GM15510 (cell line): ENCODE results near the gene COL23A1.

Experiments
- POLR2A ChIP-seq: IDR thresholded peaks from 3 replicates; pipeline ENCODE4 v1.6.1; 2011; ENCODE audit warnings: borderline replicate concordance; ENCODE audit not compliant: insufficient read length; ENCODE audit errors: extremely low read depth

COL23A1 gene

DNA sequence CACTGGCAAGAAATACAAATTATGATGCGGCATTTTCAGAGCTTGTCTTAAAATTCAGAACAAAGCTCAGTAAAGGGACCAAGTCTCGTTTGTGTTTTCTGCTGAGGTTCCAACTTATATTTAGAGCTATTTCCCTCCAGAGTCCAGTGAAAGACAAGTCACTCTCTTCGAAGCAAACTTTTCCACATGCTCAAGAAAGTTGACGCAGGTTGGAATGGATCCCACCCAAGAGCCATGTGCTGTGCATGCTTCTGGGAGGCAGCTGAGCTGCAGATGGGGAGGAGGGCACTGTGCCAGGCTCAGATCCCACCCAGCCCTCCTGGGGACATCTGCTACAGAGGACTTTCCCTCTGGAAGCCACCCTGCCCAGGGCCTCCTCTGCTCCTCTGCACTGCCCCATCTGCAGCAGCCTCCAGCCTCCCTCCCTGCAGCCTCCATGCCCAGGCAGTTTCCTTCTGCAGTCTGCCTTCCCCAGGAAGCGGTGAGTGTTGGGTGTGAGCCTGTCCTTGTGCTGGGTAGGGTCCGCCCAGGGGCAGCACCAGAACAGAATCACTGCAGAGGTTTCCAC lies 75.3 kb downstream of the COL23A1 start:
- TF ChIP-seq POLR2A = no peak

- no peak for TF ChIP-seq POLR2A
Measured at GRCh38 chr5:178511172-178511571, 79.0 kb downstream of the COL23A1 start.

GRCh38 chr5:178509491-178510057 lies 80.6 kb downstream of the COL23A1 start:
- no peak for TF ChIP-seq POLR2A

- no peak for TF ChIP-seq POLR2A
Measured at GRCh38 chr5:178507151-178507932, 82.9 kb downstream of the COL23A1 start.

- TF ChIP-seq POLR2A = no peak
Measured at GRCh38 chr5:178505639-178506407, 84.4 kb downstream of the COL23A1 start.

DNA sequence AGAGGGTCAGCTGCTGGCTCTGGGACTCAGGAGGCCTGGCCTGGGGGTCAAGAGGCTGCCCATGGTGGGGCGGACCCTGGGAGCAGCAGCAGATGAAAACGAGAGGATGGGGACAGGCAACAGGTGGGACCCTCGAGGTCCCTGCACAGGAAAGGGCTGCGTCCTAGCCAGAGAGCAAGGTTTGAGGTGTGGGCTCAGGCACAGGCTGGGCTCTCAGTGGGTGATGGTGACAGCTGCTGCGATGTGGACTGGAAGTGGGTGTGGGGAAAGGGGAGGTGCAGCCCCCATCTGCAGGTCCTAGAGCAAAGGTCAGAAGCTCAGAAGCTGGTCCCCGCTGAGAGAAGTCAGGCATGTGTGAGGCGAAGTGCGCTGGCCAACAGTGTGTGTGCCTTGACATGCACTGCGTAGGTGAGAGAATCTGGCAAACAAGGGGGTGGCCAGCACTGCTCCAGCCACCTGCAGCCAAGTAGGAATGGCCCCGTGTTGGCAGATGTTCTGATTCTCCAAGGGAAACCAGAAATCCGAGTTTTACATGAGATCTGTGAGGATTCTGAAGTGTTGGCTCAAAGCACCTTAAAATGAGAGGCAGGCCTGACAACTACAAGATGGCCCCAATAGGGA lies 85.7 kb downstream of the COL23A1 start:
- TF ChIP-seq POLR2A = no peak

DNA sequence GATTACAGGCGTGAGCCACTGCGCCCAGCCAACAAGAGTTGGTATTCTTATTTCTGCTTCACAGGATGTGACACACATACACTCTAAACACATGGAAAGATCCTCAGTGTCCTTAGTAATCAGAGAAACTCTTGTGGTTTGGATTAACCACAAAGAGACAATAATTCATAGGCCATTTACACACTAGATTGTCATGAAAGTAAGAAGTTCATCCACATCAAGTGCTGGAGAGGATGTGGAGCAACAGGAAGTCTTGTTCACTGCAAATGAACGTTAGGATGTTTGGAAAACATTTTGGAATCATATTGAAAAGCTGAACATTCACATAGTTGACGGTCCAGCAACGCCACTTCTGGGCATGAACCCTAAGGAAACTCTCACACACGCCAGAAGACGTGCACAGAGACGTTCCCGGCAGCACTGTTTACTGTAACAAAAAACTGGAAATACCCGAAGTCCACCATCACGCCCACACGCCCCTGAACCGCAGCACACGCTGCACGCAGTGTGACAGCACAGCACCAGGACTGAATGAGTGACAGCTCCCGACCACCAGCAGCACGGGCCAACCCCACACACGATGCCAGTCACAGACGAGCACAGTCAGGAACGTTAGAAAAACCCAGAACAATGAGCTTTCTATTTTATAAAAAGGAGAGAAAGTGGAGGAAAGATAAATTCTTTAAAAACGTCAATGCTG lies 87.6 kb downstream of the COL23A1 start:
- no peak for TF ChIP-seq POLR2A

DNA sequence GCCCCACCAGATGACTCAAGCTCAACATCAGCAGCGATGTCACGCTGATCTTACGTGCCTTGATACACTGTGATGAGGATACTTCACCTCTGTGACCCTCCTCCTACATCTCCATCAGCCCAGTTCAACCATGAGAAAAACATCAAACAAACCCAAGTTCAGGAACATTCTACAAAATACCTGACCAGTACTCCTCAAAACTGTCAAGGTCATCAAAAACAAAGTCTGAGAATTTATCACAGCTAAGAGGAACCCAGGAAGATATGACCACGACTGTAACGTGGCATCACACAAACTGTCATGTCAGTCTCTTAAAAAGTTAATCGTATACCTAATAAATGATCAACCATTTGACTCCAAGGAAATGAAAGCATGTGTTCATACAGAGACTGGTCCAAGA lies 90.8 kb downstream of the COL23A1 start:
- no peak for TF ChIP-seq POLR2A

GRCh38 chr5:178496642-178497041 lies 93.6 kb downstream of the COL23A1 start:
- no peak for TF ChIP-seq POLR2A

GRCh38 chr5:178496214-178496613 lies 94.0 kb downstream of the COL23A1 start:
- no peak for TF ChIP-seq POLR2A

- no peak for TF ChIP-seq POLR2A
Measured at GRCh38 chr5:178495706-178496105, 94.5 kb downstream of the COL23A1 start.

- no peak for TF ChIP-seq POLR2A
Measured at GRCh38 chr5:178492278-178492677, 97.9 kb downstream of the COL23A1 start.

DNA sequence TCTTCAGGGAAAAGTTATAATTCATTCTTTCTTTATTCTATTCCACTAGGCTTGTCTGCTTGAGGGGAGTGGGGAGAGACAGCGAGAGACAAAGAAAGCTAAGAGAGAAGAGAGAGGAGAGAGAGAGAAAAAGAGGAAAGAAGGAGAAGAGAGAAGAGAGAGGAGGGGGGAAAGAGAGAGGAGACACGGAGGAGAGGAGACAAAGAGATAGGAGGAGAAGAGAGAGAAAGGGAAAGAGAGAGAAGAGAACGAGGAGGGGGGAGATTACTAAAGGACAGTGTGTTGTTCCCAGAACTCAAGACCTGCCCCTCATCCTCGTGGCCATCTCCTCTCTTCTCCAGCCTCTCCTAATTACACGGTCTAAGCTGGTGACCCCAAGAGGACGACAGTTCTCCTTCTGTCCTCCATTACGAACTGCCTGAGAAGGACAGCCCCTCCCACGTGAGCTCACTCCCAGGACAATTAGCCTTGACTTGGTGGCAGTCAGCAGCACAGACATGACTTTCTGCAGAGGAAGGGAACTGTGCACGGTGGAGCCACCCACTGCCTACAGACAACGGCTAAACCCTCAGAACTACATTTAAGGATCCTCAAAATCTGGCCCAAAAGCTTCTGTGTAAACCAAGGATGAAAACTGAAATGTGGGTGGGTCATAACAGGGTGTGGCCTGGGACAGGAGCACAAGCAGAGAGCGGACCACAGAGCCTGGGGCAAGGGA lies 99.1 kb downstream of the COL23A1 start:
- no peak for TF ChIP-seq POLR2A
